ENCODE data around the gene ACIN1. TPM values are rescaled to one million over a fixed set of nuclear protein-coding genes. Genes with fewer than 3 reads are reported as not detected.

ACIN1 gene
- total and polyA plus RNA-seq, 9 of the 15 experiments (the other 6 are each of a cell fraction or from before 2014, with no cell fraction given) = 5.0 to 196 (median 129) TPM

GRCh38 chr14:23106747-23107045, 11.8 kb upstream of the ACIN1 start:
- no peaks in the 10 kb centered on the region for H3K9me1 ChIP-seq (ENCODE audit: control insufficient read depth, insufficient read depth, low read length)
- no peak overlapping the region for H3K4me2 ChIP-seq (ENCODE audit: insufficient read depth, low read length)
- no peak overlapping the region for H3K27ac ChIP-seq (ENCODE audit: extremely low read depth, low read depth, low read length)
- peaks cover 4 to 13% of the 10 kb centered on the region in 2 experiments; a peak in 4 of 5 replicates for H3K4me1 ChIP-seq (replicated peaks in 1 of 2; ENCODE audit: control insufficient read depth in 2 of 2, insufficient read depth in 2 of 2, low read length in 2 of 2)
- no TSS peak for BruUV-seq (replicated peaks)
- peaks cover 0 to 4% of the 10 kb centered on the region in 2 experiments; a peak in 1 of 5 replicates for H3K27me3 ChIP-seq (ENCODE audit: control insufficient read depth in 2 of 2, insufficient read depth in 2 of 2, low read length in 2 of 2)
- ChIA-PET CTCF (ENCODE audit: low intra/inter-chr PET ratio) (no interaction called here), POLR2A (interaction anchor here (0.8 to 1.7 kb wide), 3 partner anchors 9 to 13 kb away, joined by 3 read pairs; partner anchors contain the start of genes ACIN1 and C14orf119)
- no peak for ATAC-seq
- no peak overlapping the region for H3K9ac ChIP-seq (ENCODE audit: insufficient read depth in 1 of 2, low read depth in 2 of 2, low read length in 2 of 2)
- H3K36me3 ChIP-seq (ENCODE audit: control insufficient read depth, insufficient read depth, low read length) = no peaks in the 10 kb centered on the region
- in situ Hi-C loops (cut with MboI) = loop anchor here (5.0 kb wide), 1 partner anchor 39 kb away; no protein-coding TSS in a partner anchor
- no peak for FAIRE-seq
- no peak overlapping the region for H2AFZ ChIP-seq (ENCODE audit: low read depth, low read length)
- no peaks in the 10 kb centered on the region for H3K9me3 ChIP-seq (replicated peaks; ENCODE audit: control insufficient read depth, insufficient read depth, low read depth, low read length)
- no peak for DNase-seq (ENCODE audit: extremely low read depth in 1 of 4, low spot score in 3 of 4)
- no peaks in the 10 kb centered on the region for H4K20me1 ChIP-seq (replicated peaks; ENCODE audit: control insufficient read depth, insufficient read depth, low read length)
- no peak overlapping the region for H3K4me3 ChIP-seq
- TF ChIP-seq, protein P1, sequence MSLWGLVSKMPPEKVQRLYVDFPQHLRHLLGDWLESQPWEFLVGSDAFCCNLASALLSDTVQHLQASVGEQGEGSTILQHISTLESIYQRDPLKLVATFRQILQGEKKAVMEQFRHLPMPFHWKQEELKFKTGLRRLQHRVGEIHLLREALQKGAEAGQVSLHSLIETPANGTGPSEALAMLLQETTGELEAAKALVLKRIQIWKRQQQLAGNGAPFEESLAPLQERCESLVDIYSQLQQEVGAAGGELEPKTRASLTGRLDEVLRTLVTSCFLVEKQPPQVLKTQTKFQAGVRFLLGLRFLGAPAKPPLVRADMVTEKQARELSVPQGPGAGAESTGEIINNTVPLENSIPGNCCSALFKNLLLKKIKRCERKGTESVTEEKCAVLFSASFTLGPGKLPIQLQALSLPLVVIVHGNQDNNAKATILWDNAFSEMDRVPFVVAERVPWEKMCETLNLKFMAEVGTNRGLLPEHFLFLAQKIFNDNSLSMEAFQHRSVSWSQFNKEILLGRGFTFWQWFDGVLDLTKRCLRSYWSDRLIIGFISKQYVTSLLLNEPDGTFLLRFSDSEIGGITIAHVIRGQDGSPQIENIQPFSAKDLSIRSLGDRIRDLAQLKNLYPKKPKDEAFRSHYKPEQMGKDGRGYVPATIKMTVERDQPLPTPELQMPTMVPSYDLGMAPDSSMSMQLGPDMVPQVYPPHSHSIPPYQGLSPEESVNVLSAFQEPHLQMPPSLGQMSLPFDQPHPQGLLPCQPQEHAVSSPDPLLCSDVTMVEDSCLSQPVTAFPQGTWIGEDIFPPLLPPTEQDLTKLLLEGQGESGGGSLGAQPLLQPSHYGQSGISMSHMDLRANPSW (CRISPR knock-in tag; IDR thresholded peaks at IDR 0.05) = no peak
- TF ChIP-seq JUND (IDR thresholded peaks at IDR 0.05; ENCODE audit: borderline replicate concordance, low read depth, low read length) = no peak
- TF ChIP-seq JUND (tag; IDR thresholded peaks at IDR 0.05; ENCODE audit: borderline replicate concordance, low read depth, low read length) = no peak
- TF ChIP-seq ZBTB7A (IDR thresholded peaks at IDR 0.05; ENCODE audit: borderline replicate concordance, control insufficient read depth, low read depth, low read length) = no peak
- TF ChIP-seq NR2F6 (CRISPR knock-in tag; IDR thresholded peaks at IDR 0.05) = no peak
- H3K79me2 ChIP-seq (ENCODE audit: control insufficient read depth, insufficient read depth, low read length) = no peaks in the 10 kb centered on the region
- intact Hi-C loops (cut with micrococcal nuclease) = loop anchor here (5.0 kb wide), 2 partner anchors 119 to 134 kb away; no protein-coding TSS in a partner anchor

Data from K562 (cell line).